Superior temporal gyrus (tissue), 1 donor: ENCODE data around the gene FIBIN.
"Not testable (repeated sequence)": the region's sequence is repeated elsewhere in the genome, so short reads cannot be mapped to it uniquely, and the experiment has no call there.

Experiments
- DNase-seq: peaks from one replicate; pipeline ENCODE4 v3.0.0-alpha.2; 2016; ENCODE audit errors: extremely low spot score

FIBIN gene

GRCh38 chr11:26993965-26994457, at the start of gene FIBIN:
FIBIN (plus strand) TSS chr11:26994112; CDS start chr11:26994527, 415 bp downstream.
- DNase-seq: no peak

- no peak for DNase-seq
These were observed 48.8 kb upstream of the FIBIN start for GRCh38 chr11:26944866-26945664.

DNA sequence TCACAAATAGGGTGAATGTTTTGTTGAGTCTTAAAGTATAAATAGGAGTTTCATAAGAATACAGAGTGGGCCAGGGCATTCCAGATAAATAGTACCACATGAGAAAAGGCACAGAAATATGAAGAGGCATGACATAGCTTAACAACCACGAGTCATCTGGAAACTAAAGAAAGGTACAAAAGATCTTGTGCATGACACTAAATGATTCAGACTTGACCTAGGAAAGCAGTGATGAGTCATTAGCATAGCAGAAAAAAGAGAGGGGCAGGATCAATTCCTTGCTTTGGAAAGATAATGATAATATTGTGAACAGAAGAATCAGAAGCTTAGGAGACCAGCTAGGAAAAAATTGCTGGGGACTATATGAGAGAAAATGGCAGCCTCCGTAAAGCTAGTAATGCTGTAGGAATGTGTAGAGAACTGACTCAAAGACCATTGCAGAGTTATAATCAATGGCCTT, 47.6 kb upstream of the FIBIN start:
- no peak for DNase-seq

DNA sequence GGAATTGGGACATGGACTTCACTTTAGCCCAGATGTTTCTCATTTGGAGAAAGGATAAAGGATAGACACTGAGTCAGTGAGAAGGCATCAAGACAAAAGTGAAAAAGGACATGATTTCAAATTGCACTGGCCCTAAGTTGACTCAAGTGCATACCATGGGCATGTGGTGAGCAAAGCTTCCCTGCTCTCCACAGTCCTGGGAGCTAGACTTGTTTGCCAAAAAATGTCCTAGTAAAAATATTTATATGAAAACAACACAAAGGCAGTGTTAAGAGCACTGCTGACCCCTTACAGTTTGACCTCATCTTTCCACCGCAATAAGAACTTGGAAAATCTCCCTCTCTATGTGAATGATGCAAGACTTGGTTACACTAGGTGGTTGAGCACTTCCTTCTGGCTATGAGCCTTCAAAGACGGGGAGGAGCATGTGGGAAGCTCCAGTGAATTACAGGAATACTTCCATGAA, 46.5 kb upstream of the FIBIN start:
- no peak for DNase-seq

DNA sequence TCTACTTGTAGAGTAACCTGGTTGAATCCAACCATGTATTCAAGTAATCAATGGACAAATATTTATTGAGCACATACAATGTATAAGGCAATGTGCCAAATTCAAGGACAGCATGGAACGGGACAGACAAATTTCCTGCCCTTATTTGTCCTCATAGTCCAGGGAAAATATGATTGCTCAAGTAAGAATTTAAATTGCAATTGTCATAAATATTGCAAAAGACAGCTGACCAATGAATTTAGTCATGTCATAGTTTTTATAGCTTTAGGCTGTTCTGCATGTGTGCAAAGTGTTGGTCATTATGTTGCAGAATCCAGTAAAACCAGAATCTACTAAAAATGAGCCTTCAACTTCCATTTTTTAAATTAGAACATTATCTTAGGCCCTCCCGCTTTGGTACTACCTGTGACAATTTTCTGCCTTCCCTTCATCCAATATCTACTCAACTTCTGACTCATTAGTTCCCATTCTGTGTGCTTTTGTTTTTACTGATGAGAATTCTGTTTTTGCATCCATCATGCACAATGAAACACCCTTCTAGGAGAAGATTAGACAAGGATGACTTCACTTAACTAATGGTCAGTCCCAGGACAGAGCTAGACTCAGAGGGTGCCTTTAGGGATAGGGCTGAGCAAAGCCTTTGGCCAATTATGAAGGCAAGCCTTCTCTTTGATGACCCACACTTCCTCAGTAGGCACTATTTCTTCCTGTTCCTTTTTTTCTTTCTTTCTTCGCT, 45.8 kb upstream of the FIBIN start:
- DNase-seq: no peak

DNA sequence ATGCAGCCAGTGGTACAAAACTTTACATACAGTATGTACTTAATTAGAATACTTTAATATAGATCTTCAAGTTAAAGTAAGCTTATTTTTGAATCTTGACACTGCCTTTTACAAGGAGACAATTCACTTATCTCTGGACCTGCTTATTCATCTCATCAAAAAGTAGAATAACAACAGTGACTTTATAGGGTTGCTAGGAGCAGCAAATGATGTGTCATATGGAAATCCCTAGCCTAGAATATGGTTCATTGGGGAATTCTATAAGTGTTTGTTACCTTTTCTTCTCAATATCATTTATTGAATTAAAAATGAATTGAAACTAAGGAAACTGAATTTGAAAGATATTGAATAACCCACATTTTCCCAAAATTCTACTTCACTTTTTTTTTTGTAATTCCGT, 45.0 kb upstream of the FIBIN start:
- no peak for DNase-seq

- DNase-seq: no peak
These were observed 44.1 kb upstream of the FIBIN start for GRCh38 chr11:26949846-26950245.

GRCh38 chr11:26950260-26950719, 43.6 kb upstream of the FIBIN start:
- DNase-seq: no peak

DNA sequence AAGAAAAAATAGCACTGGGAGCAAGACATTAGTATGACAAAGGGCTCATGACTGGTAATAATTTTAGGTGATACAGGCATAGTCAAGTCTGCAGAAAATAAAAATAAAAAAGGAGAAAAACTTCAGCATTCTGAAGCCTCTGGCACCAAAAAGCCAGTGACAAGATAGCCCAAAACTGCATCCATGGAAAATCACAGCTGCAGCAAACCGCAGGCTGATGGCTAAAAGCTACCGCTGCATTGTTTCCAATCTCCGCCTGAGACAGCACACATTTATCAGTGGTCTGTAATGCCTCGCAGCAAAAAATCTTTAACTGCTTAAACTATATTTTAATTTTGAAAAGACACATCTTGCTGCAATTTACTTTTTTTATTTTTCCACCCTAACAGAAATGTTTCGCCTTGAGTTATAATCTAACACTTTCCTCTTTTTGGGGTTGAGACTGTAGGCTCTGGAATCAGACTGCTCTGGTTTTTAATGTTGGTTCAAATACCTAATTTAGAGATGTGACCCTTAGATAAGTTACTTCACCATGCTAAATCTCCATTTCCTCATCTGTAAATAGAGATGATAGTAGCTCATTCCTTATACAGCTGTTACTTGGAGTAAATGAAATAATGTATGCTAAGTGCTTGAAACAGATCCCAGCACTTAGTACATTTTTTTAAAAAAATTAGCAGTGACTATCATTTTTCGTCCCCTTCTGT, 42.0 kb upstream of the FIBIN start:
- no peak for DNase-seq

- no peak for DNase-seq
These were observed 40.0 kb upstream of the FIBIN start for GRCh38 chr11:26953770-26954392.

- no peak for DNase-seq
These were observed 35.8 kb upstream of the FIBIN start for GRCh38 chr11:26958005-26958701.

GRCh38 chr11:26958702-26959049, 35.2 kb upstream of the FIBIN start:
- no peak for DNase-seq

- no peak for DNase-seq
These were observed 33.6 kb upstream of the FIBIN start for GRCh38 chr11:26960281-26960680.

DNA sequence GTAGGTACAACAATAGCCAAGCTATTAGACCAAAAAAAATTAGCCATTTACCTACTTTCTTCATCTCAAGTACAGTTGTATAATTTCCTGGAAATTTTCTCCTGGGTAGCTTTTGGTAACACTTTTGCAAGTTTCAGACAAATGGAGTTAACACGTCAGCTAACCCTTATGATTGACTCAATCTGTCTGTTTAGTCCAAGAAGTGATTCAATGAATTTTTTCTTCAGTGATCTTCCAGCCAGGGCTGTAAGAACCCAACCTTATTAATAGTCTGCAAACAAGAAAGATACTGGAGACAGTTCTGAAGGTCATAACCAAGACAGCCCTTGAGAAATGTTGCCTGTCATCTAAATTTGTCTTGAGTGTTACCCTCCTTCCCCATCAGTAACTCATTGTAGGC, 30.1 kb upstream of the FIBIN start:
- DNase-seq: no peak

DNA sequence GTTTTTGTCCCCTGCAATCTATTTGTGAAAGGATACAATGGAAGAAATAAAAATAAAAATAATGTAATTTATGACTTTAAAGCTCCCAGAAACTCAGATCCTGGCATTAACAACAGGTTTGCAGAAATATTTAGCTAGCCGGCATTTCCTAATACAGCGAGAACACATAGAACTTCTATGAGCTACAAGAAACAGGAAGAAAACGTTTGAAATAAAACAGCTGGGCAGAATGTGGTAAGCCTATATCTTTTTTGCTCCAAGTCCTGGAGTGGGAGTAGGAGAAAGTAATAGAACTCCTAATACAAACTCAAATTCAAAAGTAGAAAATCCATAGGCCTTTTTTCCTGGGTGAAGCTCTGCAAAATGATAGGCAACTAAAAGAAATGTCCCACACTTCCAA, 29.6 kb upstream of the FIBIN start:
- no peak for DNase-seq

- DNase-seq: not testable (repeated sequence)
These were observed 28.9 kb upstream of the FIBIN start for GRCh38 chr11:26964847-26965485.

DNA sequence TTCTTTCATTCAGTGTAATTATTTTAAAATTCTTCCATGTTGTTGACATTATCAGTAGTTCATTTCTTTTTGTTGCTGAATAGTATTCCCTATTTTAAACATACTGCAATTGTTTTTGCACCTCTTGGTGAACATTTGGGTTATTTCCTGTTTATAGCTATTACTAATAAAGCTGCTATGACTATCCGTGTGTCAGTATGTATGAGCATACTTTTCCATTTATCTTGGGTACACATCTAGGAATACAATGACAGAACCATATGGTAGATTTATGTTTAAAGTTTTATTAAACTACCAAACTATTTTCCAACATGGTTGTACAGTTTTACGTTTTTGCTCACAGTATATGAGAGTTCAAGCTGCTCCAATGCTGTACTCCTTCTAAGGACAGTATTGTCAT, 22.0 kb upstream of the FIBIN start:
- no peak for DNase-seq

DNA sequence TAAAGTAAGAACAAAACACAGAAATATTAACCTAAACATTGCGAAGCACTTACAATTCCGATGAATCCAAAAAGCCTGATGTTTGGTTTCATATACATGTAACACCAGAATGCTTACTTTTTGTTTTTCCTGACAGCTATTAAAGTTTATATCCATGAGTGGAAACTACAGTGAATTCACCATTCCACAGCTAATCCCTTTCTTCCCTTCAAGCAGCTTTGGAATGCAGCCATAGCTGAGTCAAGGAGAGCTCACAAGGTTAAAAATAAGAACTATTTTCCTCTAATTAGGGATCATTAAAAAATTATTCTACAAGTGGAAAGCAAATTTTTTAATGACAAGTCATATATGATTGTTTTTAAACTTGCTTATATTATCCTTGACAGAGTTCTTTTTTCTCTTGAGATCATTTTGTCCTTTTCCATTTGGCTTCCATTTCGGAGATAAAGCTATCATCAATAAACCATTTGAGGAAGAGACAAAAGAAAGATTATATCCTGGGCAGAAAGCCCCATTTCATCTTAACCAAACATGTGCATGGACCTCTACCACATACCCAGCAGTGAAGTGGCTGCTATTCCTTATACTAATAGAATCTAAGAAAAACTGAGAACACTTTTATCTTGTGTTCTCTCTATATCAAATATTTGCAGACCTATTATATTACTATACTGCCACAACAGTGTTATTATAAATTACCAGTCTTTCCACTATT, 19.7 kb upstream of the FIBIN start:
- no peak for DNase-seq

DNA sequence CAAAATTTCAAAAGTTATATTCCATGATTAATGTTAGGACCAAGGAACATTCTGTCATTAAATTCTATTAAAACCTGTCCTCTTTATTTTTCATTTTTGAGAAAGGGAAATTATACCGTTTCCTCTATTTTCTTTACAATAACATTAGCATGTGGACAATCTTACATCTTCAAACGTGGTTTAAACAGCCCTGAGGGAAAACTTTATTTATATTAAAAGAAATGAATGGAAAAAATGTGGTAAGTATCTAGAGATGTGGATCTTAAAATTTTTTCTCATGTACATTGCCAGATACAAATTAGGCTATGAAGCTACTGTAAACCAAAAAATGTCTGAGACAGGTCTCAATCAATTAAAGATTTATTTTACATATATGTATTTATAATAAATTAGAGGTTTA, 18.9 kb upstream of the FIBIN start:
- no peak for DNase-seq

DNA sequence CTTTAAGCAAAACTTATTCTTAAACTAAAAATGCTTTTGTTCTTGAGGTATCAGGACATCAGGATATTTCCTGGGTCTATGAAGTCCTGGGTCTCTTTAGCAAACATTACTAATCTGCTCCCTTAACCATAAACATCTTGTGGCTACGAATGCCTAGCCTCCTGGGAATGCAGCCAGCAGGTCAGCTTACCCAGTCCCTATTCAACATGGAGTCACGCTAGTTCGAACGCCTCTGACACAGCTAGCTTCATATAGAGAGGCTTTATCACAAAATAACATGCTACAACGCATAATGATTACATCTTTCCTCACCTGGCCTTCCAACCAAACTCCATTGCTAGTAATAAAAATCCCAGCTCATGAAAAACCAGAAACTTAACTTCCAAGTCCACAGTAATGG, 17.5 kb upstream of the FIBIN start:
- DNase-seq: no peak
